ENCODE measurements around the gene RBM4B. TPM values are rescaled to one million over a fixed set of nuclear protein-coding genes. Genes with fewer than 3 reads are reported as not detected.

Gene RBM4B
- total and polyA plus RNA-seq, 4 donors, result 7.1 to 13.8 (median 10.6) TPM

GRCh38 chr11:66704659-66705360 lies 27.1 kb upstream of the RBM4B start (continued):
- TF ChIP-seq ZBTB33 (IDR thresholded peaks at IDR 0.05) (no peak), RXRA (IDR thresholded peaks at IDR 0.05) (no peak), FOXA2 (IDR thresholded peaks at IDR 0.05) (no peak), GABPA (IDR thresholded peaks at IDR 0.05 in 1 of 2, conservative IDR thresholded peaks at IDR 0.05 in 1 of 2) (no peak), EGR1 (IDR thresholded peaks at IDR 0.05; ENCODE audit: low read depth in 2 of 2) (no peak), JUND (IDR thresholded peaks at IDR 0.05) (no peak)

GRCh38 chr11:66701432-66702240 lies 23.9 kb upstream of the RBM4B start:
- WGBS, result 74% methylated on average over 10 of the region's 10 CpGs
- Histone ChIP-seq H3K9me3 (ENCODE audit: control insufficient read depth in 4 of 4, low read length in 3 of 4) (no peaks in the 10 kb centered on the region), H3K27ac (ENCODE audit: low read depth in 1 of 2, low read length in 2 of 2) (no peak overlapping the region), H3K27me3 (ENCODE audit: control insufficient read depth in 4 of 4, insufficient read depth in 4 of 4, low read length in 3 of 4) (no peaks in the 10 kb centered on the region), H3K36me3 (ENCODE audit: control insufficient read depth in 4 of 4, insufficient read depth in 3 of 4, low read depth in 1 of 4, low read length in 3 of 4) (peaks cover 15 to 55% (median 32%) of the 10 kb centered on the region in 4 donors), H3K4me1 (ENCODE audit: control insufficient read depth in 4 of 4, insufficient read depth in 4 of 4, low read length in 3 of 4) (peaks cover 0 to 22% (median 15%) of the 10 kb centered on the region in 4 donors), H3K4me3 (ENCODE audit: low read depth in 1 of 3, low read length in 3 of 3) (no peak overlapping the region), H3K9ac (ENCODE audit: low read depth in 1 of 2, low read length in 2 of 2) (no peak overlapping the region)
- no peak for TF ChIP-seq FOXA1 (IDR thresholded peaks at IDR 0.05)
- peak in 1 of 2 donors; percentile 4 for TF ChIP-seq HNF4A (conservative IDR thresholded peaks at IDR 0.05)
- peak; percentile 89 for DNase-seq (ENCODE audit: low spot score)

- TF ChIP-seq NR2F2 (IDR thresholded peaks at IDR 0.05) (no peak), TAF1 (conservative IDR thresholded peaks at IDR 0.05) (no peak), RAD21 (IDR thresholded peaks at IDR 0.05) (no peak), HNF4G (IDR thresholded peaks at IDR 0.05) (no peak), GABPA (IDR thresholded peaks at IDR 0.05 in 1 of 2, conservative IDR thresholded peaks at IDR 0.05 in 1 of 2) (no peak)
- 96% methylated on average over 27 of the region's 27 CpGs for WGBS
- H3K9ac ChIP-seq (ENCODE audit: low read depth in 1 of 2, low read length in 2 of 2), result no peak overlapping the region
- H3K36me3 ChIP-seq (ENCODE audit: control insufficient read depth in 4 of 4, insufficient read depth in 3 of 4, low read depth in 1 of 4, low read length in 3 of 4), result peaks cover 15 to 59% (median 39%) of the 10 kb centered on the region in 4 donors
- no peak overlapping the region for H3K4me3 ChIP-seq (ENCODE audit: low read depth in 1 of 3, low read length in 3 of 3)
- H3K9me3 ChIP-seq (ENCODE audit: control insufficient read depth in 4 of 4, low read length in 3 of 4), result no peaks in the 10 kb centered on the region
- DNase-seq (ENCODE audit: low spot score), result no peak
- no peaks in the 10 kb centered on the region for H3K27me3 ChIP-seq (ENCODE audit: control insufficient read depth in 4 of 4, insufficient read depth in 4 of 4, low read length in 3 of 4)
- no peak overlapping the region for H3K27ac ChIP-seq (ENCODE audit: low read depth in 1 of 2, low read length in 2 of 2)
- H3K4me1 ChIP-seq (ENCODE audit: control insufficient read depth in 4 of 4, insufficient read depth in 4 of 4, low read length in 3 of 4), result peaks cover 0 to 22% (median 15%) of the 10 kb centered on the region in 4 donors
Observed at GRCh38 chr11:66700742-66701141, 23.1 kb upstream of the RBM4B start.

GRCh38 chr11:66700337-66700736 lies 22.6 kb upstream of the RBM4B start:
- TF ChIP-seq HNF4A (conservative IDR thresholded peaks at IDR 0.05), result peak; percentile 39 to 70
- TF ChIP-seq ATF3 (IDR thresholded peaks at IDR 0.05), result no peak
- TF ChIP-seq NR2F2 (IDR thresholded peaks at IDR 0.05), result no peak
- no peak for TF ChIP-seq YY1 (IDR thresholded peaks at IDR 0.05)
- no peak for TF ChIP-seq FOXA2 (IDR thresholded peaks at IDR 0.05)
- TF ChIP-seq REST (IDR thresholded peaks at IDR 0.05), result no peak
- TF ChIP-seq ZBTB33 (IDR thresholded peaks at IDR 0.05), result no peak
- 64% methylated on average over 15 of the region's 15 CpGs for WGBS

More at GRCh38 chr11:66700337-66700736, 22.6 kb upstream of the RBM4B start:
- Histone ChIP-seq H3K9ac (ENCODE audit: low read depth in 1 of 2, low read length in 2 of 2) (no peak overlapping the region), H3K36me3 (ENCODE audit: control insufficient read depth in 4 of 4, insufficient read depth in 3 of 4, low read depth in 1 of 4, low read length in 3 of 4) (peaks cover 15 to 55% (median 37%) of the 10 kb centered on the region in 4 donors), H3K27ac (ENCODE audit: low read depth in 1 of 2, low read length in 2 of 2) (no peak overlapping the region), H3K4me1 (ENCODE audit: control insufficient read depth in 4 of 4, insufficient read depth in 4 of 4, low read length in 3 of 4) (peaks cover 0 to 22% (median 15%) of the 10 kb centered on the region in 4 donors), H3K4me3 (ENCODE audit: low read depth in 1 of 3, low read length in 3 of 3) (no peak overlapping the region), H3K9me3 (ENCODE audit: control insufficient read depth in 4 of 4, low read length in 3 of 4) (no peaks in the 10 kb centered on the region), H3K27me3 (ENCODE audit: control insufficient read depth in 4 of 4, insufficient read depth in 4 of 4, low read length in 3 of 4) (no peaks in the 10 kb centered on the region)
- DNase-seq (ENCODE audit: low spot score), result no peak

All from liver (tissue), 9 donors.